Testis (tissue), 2 donors: Measurements from ENCODE around the gene ANKRD28.

Experiments
- POLR2A ChIP-seq: fragments of 450-650 bp; IDR thresholded peaks from one replicate; pipeline ENCODE4 v1.6.1; 2017; ENCODE audit warnings: antibody characterized with exemption, mild to moderate bottlenecking, moderate library complexity
- TF ChIP-seq, protein P1 (sequence below), 3 experiments: fragments of 450-650 bp in 2 of 3; fragments of 200-600 bp in 1 of 3; sonication (generic) in 1 of 3; IDR thresholded peaks; one replicate each; pipeline ENCODE4 v1.5.1; 2016 to 2019; ENCODE audit warnings: antibody characterized with exemption in 3 of 3, mild to moderate bottlenecking in 2 of 3, moderate library complexity in 1 of 3

DNA sequence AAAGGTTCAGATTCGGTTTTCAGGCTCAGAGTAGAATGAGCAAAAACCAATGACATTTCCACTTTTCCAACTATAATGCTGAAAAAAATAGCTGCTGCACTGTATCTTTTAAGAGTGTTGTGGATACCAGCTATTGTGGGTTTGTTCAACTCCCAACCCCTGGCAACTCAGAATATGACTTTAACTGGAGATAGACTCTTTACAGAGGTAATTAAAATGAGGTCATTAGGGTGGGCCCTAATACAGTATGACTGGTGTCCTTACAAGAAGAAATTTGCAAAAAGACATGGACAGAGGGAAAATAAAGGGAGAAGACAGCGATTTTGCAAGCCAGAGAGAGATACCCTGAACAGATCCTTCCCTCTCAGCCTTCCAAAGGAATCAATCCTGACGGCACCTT, 39.5 kb downstream of the ANKRD28 start:
- TF ChIP-seq, protein P1, sequence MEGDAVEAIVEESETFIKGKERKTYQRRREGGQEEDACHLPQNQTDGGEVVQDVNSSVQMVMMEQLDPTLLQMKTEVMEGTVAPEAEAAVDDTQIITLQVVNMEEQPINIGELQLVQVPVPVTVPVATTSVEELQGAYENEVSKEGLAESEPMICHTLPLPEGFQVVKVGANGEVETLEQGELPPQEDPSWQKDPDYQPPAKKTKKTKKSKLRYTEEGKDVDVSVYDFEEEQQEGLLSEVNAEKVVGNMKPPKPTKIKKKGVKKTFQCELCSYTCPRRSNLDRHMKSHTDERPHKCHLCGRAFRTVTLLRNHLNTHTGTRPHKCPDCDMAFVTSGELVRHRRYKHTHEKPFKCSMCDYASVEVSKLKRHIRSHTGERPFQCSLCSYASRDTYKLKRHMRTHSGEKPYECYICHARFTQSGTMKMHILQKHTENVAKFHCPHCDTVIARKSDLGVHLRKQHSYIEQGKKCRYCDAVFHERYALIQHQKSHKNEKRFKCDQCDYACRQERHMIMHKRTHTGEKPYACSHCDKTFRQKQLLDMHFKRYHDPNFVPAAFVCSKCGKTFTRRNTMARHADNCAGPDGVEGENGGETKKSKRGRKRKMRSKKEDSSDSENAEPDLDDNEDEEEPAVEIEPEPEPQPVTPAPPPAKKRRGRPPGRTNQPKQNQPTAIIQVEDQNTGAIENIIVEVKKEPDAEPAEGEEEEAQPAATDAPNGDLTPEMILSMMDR (IDR thresholded peaks at IDR 0.05): no peak
- TF ChIP-seq POLR2A: no peak
